ENCODE results near the gene ADAMTS10. TPM values are rescaled to one million over a fixed set of nuclear protein-coding genes. Genes with fewer than 3 reads are reported as not detected.

Gene ADAMTS10
- total RNA-seq, 2 experiments from 2014 or later: 67.5 to 72.9 TPM

- H3K36me3 ChIP-seq (ENCODE audit: insufficient read depth, low read length): peaks cover 62% of the 10 kb centered on the region
- intact Hi-C loops (cut with DNase I, micrococcal nuclease): no loop called here
- peaks cover 10% of the 10 kb centered on the region for H3K4me1 ChIP-seq (ENCODE audit: insufficient read depth, low read length)
- no peaks in the 10 kb centered on the region for H3K27me3 ChIP-seq (ENCODE audit: control insufficient read depth in 1 of 2, insufficient read depth in 2 of 2, low read length in 2 of 2)
- TF ChIP-seq CTCF (IDR thresholded peaks at IDR 0.05): no peak
- CTCF ChIA-PET: interaction anchor here (1.4 to 1.5 kb wide), 2 partner anchors 26 to 28 kb away, joined by 3 read pairs; no protein-coding TSS in a partner anchor
- peaks cover 23% of the 10 kb centered on the region for H3K36me3 Mint-ChIP-seq (ENCODE audit: low read depth)
- H3K27me3 Mint-ChIP-seq: no peaks in the 10 kb centered on the region
- H3K4me1 Mint-ChIP-seq (ENCODE audit: low read depth): peaks cover 3% of the 10 kb centered on the region
- no peak overlapping the region for H3K27ac Mint-ChIP-seq
- ATAC-seq (ENCODE audit: poor library complexity) (no peak), DNase-seq (no peak)
- no peaks in the 10 kb centered on the region for H3K9me3 ChIP-seq (ENCODE audit: control insufficient read depth in 1 of 2, insufficient read depth in 1 of 2, low read length in 2 of 2)
- no peaks in the 10 kb centered on the region for H3K9me3 Mint-ChIP-seq
- H3K4me3 ChIP-seq (ENCODE audit: low read length): no peak overlapping the region
- POLR2A ChIA-PET: no interaction called here
- no peak overlapping the region for H3K4me3 Mint-ChIP-seq
- H3K27ac ChIP-seq (ENCODE audit: low read depth in 1 of 2, low read length in 2 of 2): no peak overlapping the region
These were observed 57.7 kb downstream of the ADAMTS10 start for GRCh38 chr19:8552810-8553209.

DNA sequence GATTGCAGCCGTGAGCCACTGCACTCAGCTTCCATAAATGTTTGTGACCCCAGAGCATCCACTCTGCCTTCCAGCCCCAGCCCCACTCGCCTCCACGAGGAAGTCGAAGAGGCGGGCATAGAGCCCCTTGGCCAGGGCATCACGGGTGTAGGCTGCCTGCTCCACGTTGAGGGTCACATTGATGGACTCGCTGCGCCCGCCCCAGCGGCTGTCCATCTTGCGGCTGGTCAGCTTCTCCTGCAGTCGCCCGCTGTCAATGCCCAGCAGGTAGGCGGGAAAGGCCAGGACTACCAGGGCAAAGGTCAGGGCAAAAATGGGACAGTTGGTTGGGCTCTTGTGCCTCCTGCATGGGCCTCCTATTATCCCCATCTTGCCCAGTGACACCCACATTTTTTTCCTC is 60.4 kb downstream of the ADAMTS10 start:
- Mint-ChIP-seq H3K4me1 (ENCODE audit: low read depth) (no peaks in the 10 kb centered on the region), H3K36me3 (ENCODE audit: low read depth) (peaks cover 26% of the 10 kb centered on the region), H3K27me3 (no peaks in the 10 kb centered on the region), H3K9me3 (no peaks in the 10 kb centered on the region), H3K4me3 (no peak overlapping the region), H3K27ac (no peak overlapping the region)
- Histone ChIP-seq H3K9me3 (ENCODE audit: control insufficient read depth in 1 of 2, insufficient read depth in 1 of 2, low read length in 2 of 2) (no peaks in the 10 kb centered on the region), H3K27me3 (ENCODE audit: control insufficient read depth in 1 of 2, insufficient read depth in 2 of 2, low read length in 2 of 2) (no peaks in the 10 kb centered on the region), H3K4me3 (ENCODE audit: low read length) (no peak overlapping the region), H3K27ac (ENCODE audit: low read depth in 1 of 2, low read length in 2 of 2) (no peak overlapping the region), H3K4me1 (ENCODE audit: insufficient read depth, low read length) (no peaks in the 10 kb centered on the region), H3K36me3 (ENCODE audit: insufficient read depth, low read length) (peaks cover 62% of the 10 kb centered on the region)
- DNase-seq: no peak
- ChIA-PET CTCF (interaction anchor here (1.2 kb wide), 1 partner anchor 30 kb away, joined by 3 read pairs; no protein-coding TSS in a partner anchor), POLR2A (no interaction called here)
- no peak for TF ChIP-seq CTCF (IDR thresholded peaks at IDR 0.05)
- ATAC-seq (ENCODE audit: poor library complexity): no peak
- intact Hi-C loops (cut with DNase I, micrococcal nuclease): no loop called here

DNA sequence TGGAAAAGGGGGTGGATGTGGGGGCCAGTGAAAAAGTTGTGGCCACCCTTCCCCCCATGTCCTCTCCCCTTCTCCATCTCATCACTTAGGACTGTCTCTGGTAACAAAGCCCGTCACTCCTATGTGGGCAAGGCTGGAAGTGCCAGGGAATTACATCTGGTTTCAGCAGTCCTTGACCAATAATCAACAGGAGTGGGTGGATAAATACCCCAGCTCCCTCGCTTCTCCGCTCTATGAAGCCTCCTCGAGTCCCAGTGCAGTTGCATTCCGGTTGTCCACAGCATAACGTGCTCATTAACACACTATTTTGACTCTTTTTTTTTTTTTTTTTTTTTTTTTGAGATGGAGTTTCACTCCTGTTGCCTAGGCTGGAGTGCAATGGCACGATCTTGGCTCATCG is 64.8 kb downstream of the ADAMTS10 start:
- ChIA-PET POLR2A (no interaction called here), CTCF (interaction anchor here (2.2 kb wide), 1 partner anchor 35 kb away, joined by 7 read pairs; no protein-coding TSS in a partner anchor)
- no peaks in the 10 kb centered on the region for H3K9me3 Mint-ChIP-seq
- H3K4me3 Mint-ChIP-seq: no peak overlapping the region
- no peaks in the 10 kb centered on the region for H3K27me3 Mint-ChIP-seq
- Histone ChIP-seq H3K4me3 (ENCODE audit: low read length) (no peak overlapping the region), H3K36me3 (ENCODE audit: insufficient read depth, low read length) (peaks cover 47% of the 10 kb centered on the region), H3K27ac (ENCODE audit: low read depth in 1 of 2, low read length in 2 of 2) (no peak overlapping the region), H3K9me3 (ENCODE audit: control insufficient read depth in 1 of 2, insufficient read depth in 1 of 2, low read length in 2 of 2) (no peaks in the 10 kb centered on the region), H3K27me3 (ENCODE audit: control insufficient read depth in 1 of 2, insufficient read depth in 2 of 2, low read length in 2 of 2) (no peaks in the 10 kb centered on the region), H3K4me1 (ENCODE audit: insufficient read depth, low read length) (no peaks in the 10 kb centered on the region)
- ATAC-seq (ENCODE audit: poor library complexity): no peak
- no peak for DNase-seq
- intact Hi-C loops (cut with DNase I, micrococcal nuclease): no loop called here
- H3K36me3 Mint-ChIP-seq (ENCODE audit: low read depth): peaks cover 7% of the 10 kb centered on the region
- no peak for TF ChIP-seq CTCF (IDR thresholded peaks at IDR 0.05)
- H3K4me1 Mint-ChIP-seq (ENCODE audit: low read depth): no peaks in the 10 kb centered on the region
- no peak overlapping the region for H3K27ac Mint-ChIP-seq

Data from CD4-positive, alpha-beta T cell (primary cell).